22Rv1 (cell line): ENCODE results near the gene KCNIP4.

ENCODE experiments used
- ZFX ChIP-seq: fragments of 450-650 bp; IDR thresholded peaks from 2 replicates; pipeline ENCODE4 v1.6.1; 2017; ENCODE audit warnings: antibody characterized with exemption, borderline replicate concordance
- TF ChIP-seq, protein P1 (sequence below): fragments of 450-650 bp; IDR thresholded peaks from 2 replicates; pipeline ENCODE4 v1.5.1; 2017; ENCODE audit warnings: mild to moderate bottlenecking

DNA sequence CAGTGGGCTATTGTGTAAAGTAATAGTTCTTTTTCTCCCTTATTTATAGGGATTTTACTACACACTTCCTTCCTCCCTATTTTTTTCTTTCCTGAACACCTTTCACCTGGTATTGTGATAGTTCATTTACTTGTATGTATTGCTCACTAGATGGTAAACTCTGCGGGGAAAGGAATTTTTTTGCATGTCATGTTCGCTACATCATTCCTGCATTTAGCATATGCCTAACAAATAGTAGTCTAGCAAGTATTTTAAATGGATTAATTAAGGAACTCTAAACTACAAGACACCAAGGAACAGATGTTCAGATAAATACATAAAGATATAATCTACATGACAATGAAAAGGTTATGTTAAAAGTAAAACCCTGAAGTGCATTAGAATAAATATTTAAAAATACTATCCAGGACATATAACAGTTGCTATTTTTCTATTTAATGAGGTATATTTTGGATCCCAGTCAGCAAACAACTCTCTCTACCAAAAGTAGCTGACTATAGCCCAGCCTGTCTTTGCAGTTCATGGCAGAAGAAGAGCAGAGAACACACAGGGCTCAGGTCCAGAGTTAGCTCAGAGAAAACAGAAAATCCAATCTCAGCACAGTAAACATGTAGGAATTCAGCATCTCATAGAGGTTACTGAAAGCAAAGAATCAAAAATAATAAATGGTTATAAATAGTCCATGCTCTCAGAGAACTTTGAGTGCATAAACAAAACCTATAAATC is 1160.5 kb downstream of the KCNIP4 start:
- TF ChIP-seq, protein P1, sequence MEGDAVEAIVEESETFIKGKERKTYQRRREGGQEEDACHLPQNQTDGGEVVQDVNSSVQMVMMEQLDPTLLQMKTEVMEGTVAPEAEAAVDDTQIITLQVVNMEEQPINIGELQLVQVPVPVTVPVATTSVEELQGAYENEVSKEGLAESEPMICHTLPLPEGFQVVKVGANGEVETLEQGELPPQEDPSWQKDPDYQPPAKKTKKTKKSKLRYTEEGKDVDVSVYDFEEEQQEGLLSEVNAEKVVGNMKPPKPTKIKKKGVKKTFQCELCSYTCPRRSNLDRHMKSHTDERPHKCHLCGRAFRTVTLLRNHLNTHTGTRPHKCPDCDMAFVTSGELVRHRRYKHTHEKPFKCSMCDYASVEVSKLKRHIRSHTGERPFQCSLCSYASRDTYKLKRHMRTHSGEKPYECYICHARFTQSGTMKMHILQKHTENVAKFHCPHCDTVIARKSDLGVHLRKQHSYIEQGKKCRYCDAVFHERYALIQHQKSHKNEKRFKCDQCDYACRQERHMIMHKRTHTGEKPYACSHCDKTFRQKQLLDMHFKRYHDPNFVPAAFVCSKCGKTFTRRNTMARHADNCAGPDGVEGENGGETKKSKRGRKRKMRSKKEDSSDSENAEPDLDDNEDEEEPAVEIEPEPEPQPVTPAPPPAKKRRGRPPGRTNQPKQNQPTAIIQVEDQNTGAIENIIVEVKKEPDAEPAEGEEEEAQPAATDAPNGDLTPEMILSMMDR = no peak
- no peak for TF ChIP-seq ZFX
